ENCODE data around the gene TGFBR3L.

The TGFBR3L gene

GRCh38 chr19:7911508-7912143 lies 3.0 kb upstream of the TGFBR3L start (continued):
- TF ChIP-seq ZBTB11 (tag by site-specific recombination; conservative IDR thresholded peaks at IDR 0.05; ENCODE audit: low read depth) (no peak), YY1 (tag by site-specific recombination; IDR thresholded peaks at IDR 0.05) (no peak), ZNF664 (tag by site-specific recombination; IDR thresholded peaks at IDR 0.05) (no peak), KLF1 (tag by site-specific recombination; IDR thresholded peaks at IDR 0.05) (peak; percentile 83), ZNF629 (tag by site-specific recombination; IDR thresholded peaks at IDR 0.05) (no peak), OVOL3 (tag by site-specific recombination; IDR thresholded peaks at IDR 0.05) (no peak), ZNF148 (tag by site-specific recombination; IDR thresholded peaks at IDR 0.05; ENCODE audit: borderline replicate concordance) (no peak), ZEB2 (tag by site-specific recombination; IDR thresholded peaks at IDR 0.05) (no peak), ZNF585B (tag by site-specific recombination; IDR thresholded peaks at IDR 0.05) (no peak), ZBTB10 (tag by site-specific recombination; IDR thresholded peaks at IDR 0.05) (0 out of 2 replicates have a peak, but pooled peaks have one; percentile 33), BCL6B (tag by site-specific recombination; IDR thresholded peaks at IDR 0.05) (no peak), ZNF639 (tag by site-specific recombination; IDR thresholded peaks at IDR 0.05) (no peak), ZNF157 (tag by site-specific recombination; IDR thresholded peaks at IDR 0.05) (no peak), ZNF600 (tag by site-specific recombination; IDR thresholded peaks at IDR 0.05) (no peak), ZNF548 (tag by site-specific recombination; IDR thresholded peaks at IDR 0.05) (no peak), PATZ1 (tag by site-specific recombination; IDR thresholded peaks at IDR 0.05) (0 out of 2 replicates have a peak, but pooled peaks have one; percentile 46)
